Caco-2 (cell line): ENCODE measurements around the gene FOXD3. TPM values are rescaled to one million over a fixed set of nuclear protein-coding genes. Genes with fewer than 3 reads are reported as not detected.

Source experiments
- BruUV-seq: library from RNA; stranded (reverse); fragments of 400-500 nt; replicated peaks from 2 replicates; lab custom pipeline; 2021; lab: Mats Ljungman, UMichigan
- CTCF ChIA-PET: fragments of 300-600 bp; sonication (Branson Sonifier 250); formaldehyde crosslinking; loops from one replicate; lab custom pipeline; 2022; ENCODE audit warnings: antibody characterized with exemption; lab: Charles Lee
- POLR2A ChIA-PET: fragments of 300-600 bp; sonication (Branson Sonifier 250); formaldehyde crosslinking; loops from one replicate; lab custom pipeline; 2022; ENCODE audit warnings: antibody characterized with exemption; lab: Charles Lee
- DNase-seq, 2 experiments: peaks; one replicate each; pipeline versions ENCODE4 v3.0.0 to v3.0.0-alpha.2; 2020 to 2022
- H3K27me3 ChIP-seq: replicated peaks from 2 replicates; pipeline ENCODE4 v1.6.0; 2011; ENCODE audit warnings: low read length; ENCODE audit not compliant: control insufficient read depth, insufficient read depth
- H3K36me3 ChIP-seq: 2 replicates; pipeline ENCODE4 v1.5.1; 2011; ENCODE audit warnings: low read length; ENCODE audit not compliant: control insufficient read depth, insufficient read depth
- H3K4me1 ChIP-seq: fragments of 250-450 bp; sonication (Bioruptor Pico); 2 replicates; pipeline ENCODE4 v1.5.1; 2020; ENCODE audit warnings: mild to moderate bottlenecking
- H3K4me3 ChIP-seq: 2 replicates; pipeline ENCODE4 v1.5.1; 2011; ENCODE audit warnings: low read depth, mild to moderate bottlenecking, control low read depth, low read length
- H3K9me3 ChIP-seq: fragments of 250-450 bp; sonication (Bioruptor Pico); 2 replicates; pipeline ENCODE4 v1.5.1; 2020; ENCODE audit warnings: mild to moderate bottlenecking, moderate library complexity
- H3K27ac Mint-ChIP-seq: one replicate; pipeline ENCODE4 v1.8.0; 2022; ENCODE audit warnings: mixed read lengths; ENCODE audit not compliant: unreplicated experiment
- H3K27me3 Mint-ChIP-seq: one replicate; pipeline ENCODE4 v1.8.0; 2022; ENCODE audit warnings: mixed read lengths; ENCODE audit not compliant: insufficient read depth, unreplicated experiment
- H3K36me3 Mint-ChIP-seq: one replicate; pipeline ENCODE4 v1.8.0; 2022; ENCODE audit warnings: mild to moderate bottlenecking, mixed read lengths; ENCODE audit not compliant: insufficient read depth, unreplicated experiment
- H3K4me1 Mint-ChIP-seq: one replicate; pipeline ENCODE4 v1.8.0; 2022; ENCODE audit warnings: low read depth, mixed read lengths; ENCODE audit not compliant: unreplicated experiment
- H3K4me3 Mint-ChIP-seq: one replicate; pipeline ENCODE4 v1.8.0; 2022; ENCODE audit warnings: mild to moderate bottlenecking, moderate library complexity, mixed read lengths; ENCODE audit not compliant: unreplicated experiment
- H3K9me3 Mint-ChIP-seq: one replicate; pipeline ENCODE4 v1.8.0; 2022; ENCODE audit warnings: mixed read lengths; ENCODE audit not compliant: unreplicated experiment
- CTCF ChIP-seq, 2 experiments: fragments of 200-600 bp in 1 of 2; IDR thresholded peaks; 1 replicate in 1 of 2; 2 replicates in 1 of 2; pipeline versions ENCODE4 v1.5.1 to v1.8.0; 2011 to 2022; ENCODE audit warnings: antibody characterized with exemption in 1 of 2, control low read depth in 1 of 2, inconsistent platforms in 1 of 2, low read depth in 1 of 2, low read length in 1 of 2, mild to moderate bottlenecking in 1 of 2, moderate library complexity in 1 of 2; ENCODE audit not compliant: insufficient read depth in 1 of 2, severe bottlenecking in 1 of 2, unreplicated experiment in 1 of 2
- intact Hi-C: fragments of 100-400 bp; cut with micrococcal nuclease; formaldehyde crosslinking; loops from one replicate; pipeline ENCODE4 v1.10.0; 2022; ENCODE audit not compliant: unreplicated experiment
- microRNA-seq: library from miRNA; unstranded; fragments of <30 nt; microRNA quantifications from one replicate; pipeline ENCODE4 v1.2.0, GENCODE V29; 2022
- total RNA-seq: library from RNA; stranded (reverse); gene quantifications from 2 replicates; pipeline ENCODE4 v1.2.3, GENCODE V29; 2022

Gene FOXD3
- total RNA-seq, 1 experiment from 2014 or later: not detected

- TSS peak; percentile 60 for BruUV-seq
- intact Hi-C loops: loop anchor here (5.0 kb wide), 2 partner anchors 41 to 74 kb away; no protein-coding TSS in a partner anchor
- H3K4me3 ChIP-seq: peak overlapping the region; percentile 87
- no peak for TF ChIP-seq CTCF (IDR thresholded peaks at IDR 0.05; ENCODE audit: insufficient read depth in 1 of 2, low read depth in 1 of 2, low read length in 1 of 2, severe bottlenecking in 1 of 2, unreplicated experiment in 1 of 2)
- Mint-ChIP-seq H3K27ac (peak overlapping the region; percentile 82), H3K4me1 (peaks cover 7% of the 10 kb centered on the region), H3K36me3 (no peaks in the 10 kb centered on the region), H3K27me3 (no peaks in the 10 kb centered on the region), H3K9me3 (no peaks in the 10 kb centered on the region), H3K4me3 (peak overlapping the region; percentile 97)
- ChIA-PET POLR2A (interaction anchor here (0.6 kb wide), 1 partner anchor 884 kb away, joined by 4 read pairs; no protein-coding TSS in a partner anchor), CTCF (interaction anchor here (0.5 kb wide), 1 partner anchor 1641 kb away, joined by 4 read pairs; no protein-coding TSS in a partner anchor)
- H3K9me3 ChIP-seq: no peaks in the 10 kb centered on the region
- no peaks in the 10 kb centered on the region for H3K4me1 ChIP-seq
- H3K36me3 ChIP-seq: no peaks in the 10 kb centered on the region
- no peaks in the 10 kb centered on the region for H3K27me3 ChIP-seq
- no peak for DNase-seq
Measured at GRCh38 chr1:63368131-63368530, 45.8 kb downstream of the FOXD3 start.

Small RNA genes within 50 kb of the gene (microRNA-seq; reads per million reads assigned to microRNA genes)
- not detected for gene MIR6068

Other genes with a start within 250 kb of the FOXD3 start
- gene ALG6, start 45.1 kb downstream of the FOXD3 start, total RNA-seq: 9.2 and 9.4 TPM in 2 replicates
- 23.6 and 25.7 TPM in 2 replicates for gene ITGB3BP, start 200.7 kb downstream of the FOXD3 start, total RNA-seq
- gene EFCAB7, start 201.0 kb downstream of the FOXD3 start, total RNA-seq: 2.1 and 3.2 TPM in 2 replicates